GM19452 (cell line): ENCODE measurements around the gene JAG2.

Experiments
- ATAC-seq: cut with Tn5 transposase; IDR thresholded peaks from one replicate; pipeline ENCODE4 v1.9.1; 2021; ENCODE audit not compliant: unreplicated experiment

JAG2 gene

DNA sequence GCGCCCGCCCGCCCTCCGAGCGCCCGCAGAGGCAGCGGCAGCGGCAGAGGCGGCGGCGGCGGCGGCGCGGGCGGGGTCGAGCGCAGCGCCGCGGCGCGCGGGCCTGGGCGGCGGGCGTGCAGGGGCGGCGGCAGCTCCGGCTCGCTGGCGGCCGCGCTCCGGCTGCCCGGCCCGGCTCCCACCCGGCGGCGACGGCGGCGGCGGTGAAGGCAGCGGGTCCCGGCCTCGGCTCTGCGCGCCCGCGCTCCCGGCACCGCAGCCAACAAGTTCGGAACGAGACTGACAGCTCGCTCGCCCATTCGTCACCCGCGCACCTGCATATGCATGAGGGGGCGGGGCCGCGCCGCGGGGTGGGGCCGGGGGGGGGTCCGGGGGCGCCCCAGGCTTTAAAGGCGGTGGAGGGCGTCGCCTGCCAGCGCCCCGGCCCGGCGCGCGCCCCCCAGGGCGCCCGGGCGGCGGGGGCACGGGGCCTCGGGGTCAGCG is at the start of gene JAG2:
Gene JAG2, minus strand, starts transcription at position 281 of the 483 bp plus-strand sequence. CDS start 356 bp downstream, outside the sequence.
- ATAC-seq: no peak

DNA sequence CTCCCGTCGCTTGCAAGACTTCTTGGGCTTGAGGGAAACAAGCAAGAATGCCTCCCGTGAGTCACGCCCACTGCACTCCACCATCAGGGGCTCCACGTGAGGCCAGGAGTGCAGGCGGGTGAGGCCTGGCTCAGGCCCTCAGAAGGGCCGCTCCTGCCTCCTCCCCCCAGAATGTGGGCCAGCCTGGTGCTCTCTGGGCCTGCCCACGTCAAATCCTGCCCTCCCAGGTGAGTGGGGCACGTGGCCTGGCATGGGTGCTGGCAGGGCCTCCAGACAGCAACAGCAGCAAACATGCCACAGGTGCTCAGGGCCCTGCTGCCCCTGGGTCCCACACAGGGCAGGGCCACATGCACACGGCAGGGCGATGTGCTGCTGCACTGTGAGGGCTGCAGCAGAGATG is 49.2 kb upstream of the JAG2 start:
- ATAC-seq: no peak

DNA sequence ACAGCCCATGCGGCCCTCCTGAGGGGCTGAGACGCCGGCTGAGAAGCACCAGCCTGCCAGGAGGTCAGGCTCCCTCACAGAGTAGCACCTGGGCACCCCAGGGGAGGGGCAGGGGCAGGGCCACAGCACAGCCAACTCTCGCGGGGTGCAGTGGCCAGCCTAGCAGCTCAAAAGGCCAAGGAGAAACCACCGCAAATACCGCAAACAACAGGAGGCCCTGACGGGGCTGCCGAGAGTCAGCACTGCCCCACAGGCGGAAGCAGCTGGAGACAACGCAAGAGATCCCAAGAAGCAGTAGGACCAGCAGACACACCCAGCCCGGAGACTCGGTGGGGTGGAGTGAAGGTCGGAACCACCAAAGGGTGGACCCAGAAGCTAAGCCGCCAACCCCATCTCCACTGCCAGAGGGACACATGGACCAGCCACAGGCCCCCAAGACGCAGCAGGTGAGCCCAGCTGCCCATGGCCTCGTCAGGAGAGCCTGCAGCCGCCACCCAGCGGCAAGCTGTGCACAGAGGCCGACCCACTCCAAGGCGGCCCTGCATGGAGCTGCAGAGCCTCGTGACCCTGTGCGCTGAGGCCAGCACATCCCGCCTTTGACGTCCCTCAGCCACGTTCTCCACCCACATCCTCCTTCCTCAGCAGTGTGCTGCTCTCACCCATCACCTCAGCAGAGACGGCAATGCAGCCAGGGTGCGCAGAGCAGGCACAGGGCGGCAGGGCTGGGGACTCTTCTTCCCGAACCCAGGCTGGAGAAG is 48.1 kb upstream of the JAG2 start:
- ATAC-seq: no peak

DNA sequence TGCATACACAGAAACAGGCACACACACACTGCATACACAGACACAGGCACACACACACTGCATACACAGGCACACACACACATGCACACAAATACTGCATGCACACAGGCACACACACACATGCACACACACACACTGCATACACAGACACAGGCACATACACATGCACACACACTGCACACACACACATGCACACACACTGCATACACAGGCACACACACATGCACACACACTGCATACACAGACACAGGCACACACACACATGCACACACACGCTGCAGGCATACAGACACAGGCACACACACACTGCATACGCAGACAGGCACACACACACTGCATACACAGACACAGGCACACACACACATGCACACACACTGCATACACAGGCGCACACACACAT is 47.0 kb upstream of the JAG2 start:
- no peak for ATAC-seq

DNA sequence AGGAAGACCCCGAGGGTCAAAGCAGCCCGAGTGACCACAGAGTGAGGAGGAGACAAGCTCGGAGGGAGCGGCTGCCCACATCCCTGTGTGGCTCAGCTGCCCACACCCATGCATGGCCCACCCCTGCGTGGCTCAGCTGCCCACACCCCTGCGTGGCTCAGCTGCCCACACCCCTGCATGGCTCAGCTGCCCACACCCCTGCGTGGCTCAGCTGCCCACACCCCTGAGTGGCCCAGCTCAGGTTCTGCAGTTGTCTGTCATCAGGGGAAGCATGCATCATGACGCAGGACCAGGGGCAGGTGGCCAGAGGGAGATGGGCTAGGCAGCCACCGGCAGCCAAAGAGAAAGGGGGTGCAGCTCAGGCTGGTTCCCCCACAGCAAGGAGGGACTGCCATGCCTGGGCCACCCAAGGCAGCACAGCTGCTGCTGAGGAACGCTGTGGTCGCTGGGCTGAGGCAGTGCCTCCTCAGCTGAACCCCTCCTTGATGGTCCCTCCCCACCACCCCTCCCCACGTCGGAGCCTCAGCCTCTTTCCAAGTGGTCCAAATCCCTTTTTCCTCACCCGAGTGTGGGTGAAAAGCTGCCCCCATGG is 45.8 kb upstream of the JAG2 start:
- ATAC-seq: no peak

DNA sequence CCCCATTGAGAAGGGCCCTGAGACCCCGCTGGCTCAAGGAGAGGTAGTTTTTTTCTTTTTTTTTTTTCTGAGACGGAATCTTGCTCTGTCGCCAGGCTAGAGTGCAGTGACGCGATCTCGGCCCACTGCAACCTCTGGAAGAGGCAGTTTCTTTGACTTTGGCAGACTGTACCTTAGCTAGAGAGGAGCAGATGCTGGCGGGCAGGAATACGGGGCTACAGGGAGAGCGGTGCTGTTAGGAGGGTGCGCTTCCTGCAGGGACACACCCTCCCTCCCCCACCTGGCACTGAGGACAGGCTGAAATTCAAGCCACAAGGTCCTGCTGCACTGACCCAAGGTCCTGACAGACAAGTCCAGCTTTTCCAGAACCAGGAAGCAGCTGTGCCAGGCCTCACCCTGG is 44.8 kb upstream of the JAG2 start:
- no peak for ATAC-seq

DNA sequence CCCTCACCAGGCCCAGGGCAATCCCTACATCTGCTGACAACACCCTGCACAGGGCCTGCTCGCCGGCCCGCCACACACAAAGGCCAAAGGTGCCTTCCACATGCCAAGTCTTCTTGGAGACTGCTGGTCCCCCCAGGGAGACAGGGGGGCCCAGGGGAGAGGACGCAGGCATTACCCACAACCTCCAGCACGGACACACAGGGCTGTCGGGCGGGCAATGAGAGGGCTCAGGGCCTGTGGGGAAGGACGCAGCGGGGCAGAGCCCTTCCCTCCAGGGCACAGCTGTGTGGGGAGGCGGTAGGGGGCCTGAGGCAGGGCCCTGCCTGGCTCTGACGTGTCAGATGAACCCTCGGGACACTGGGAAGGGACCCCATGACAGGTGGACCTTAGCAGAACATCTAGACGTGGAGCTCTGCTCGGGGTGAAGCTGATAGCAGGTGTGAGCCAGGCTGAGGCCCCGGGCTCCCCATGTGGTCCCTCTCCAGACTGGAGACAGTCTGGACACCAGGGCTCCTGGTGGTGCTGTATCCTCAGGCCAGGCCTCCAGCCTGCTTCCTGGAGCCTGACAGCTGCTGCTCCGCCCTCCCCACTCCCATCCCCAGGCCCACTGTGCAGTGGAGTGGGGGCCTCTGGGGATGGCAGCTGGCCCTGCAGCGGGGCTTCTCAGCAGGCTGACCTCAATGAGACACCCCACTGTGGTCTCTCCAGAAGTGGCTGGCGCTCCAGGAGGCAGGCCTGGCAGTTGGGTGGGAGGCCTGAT is 44.1 kb upstream of the JAG2 start:
- ATAC-seq: no peak

DNA sequence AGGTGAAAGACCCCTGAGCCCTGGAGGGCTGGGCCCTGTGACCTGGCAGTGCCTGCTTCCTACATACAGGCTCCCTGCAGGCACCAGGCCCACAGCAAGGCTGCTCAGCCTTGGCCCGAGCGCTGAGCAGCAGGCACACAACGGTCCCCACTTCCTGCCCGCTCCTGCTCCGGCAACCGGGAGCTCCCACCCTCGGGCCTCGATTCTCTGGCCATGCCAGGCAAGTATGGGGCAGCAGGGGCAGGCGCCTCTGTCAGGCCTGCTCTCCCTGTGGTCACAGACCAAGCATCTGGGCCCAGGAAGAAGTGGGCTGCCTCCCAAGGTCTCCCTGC is 43.1 kb upstream of the JAG2 start:
- ATAC-seq: no peak

DNA sequence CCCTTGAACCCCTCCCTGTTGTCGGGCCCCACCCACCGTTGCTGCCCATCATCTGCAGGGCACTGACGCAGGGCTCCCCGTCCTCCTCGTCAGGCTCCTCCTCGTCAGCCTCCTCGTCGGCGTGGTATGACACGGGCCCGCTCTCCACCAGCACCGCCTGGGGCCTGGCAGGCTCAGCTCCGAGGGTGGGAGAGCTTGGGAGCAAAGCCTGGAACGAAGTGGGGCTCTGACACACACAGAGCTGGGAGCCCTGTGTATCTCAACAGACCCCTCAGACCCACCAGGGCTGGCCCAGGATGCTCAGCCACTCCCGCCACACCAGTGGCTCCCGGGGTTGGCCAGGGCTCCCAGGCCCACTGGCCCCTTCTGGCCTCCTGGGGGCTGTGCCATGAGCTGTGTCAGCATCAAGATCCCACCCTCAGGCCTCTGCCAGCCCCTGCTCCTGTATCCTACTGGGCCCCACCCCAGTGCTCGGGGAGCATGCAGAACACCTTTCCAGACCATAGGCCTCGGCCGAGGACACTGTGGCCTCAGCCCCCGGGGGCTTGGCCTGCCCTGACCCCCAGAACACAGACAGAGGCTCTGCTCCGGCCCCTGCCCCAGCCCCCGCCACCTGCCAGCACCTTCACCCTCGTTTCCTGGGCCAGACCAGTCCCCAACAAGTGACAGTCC is 42.6 kb upstream of the JAG2 start:
- no peak for ATAC-seq

DNA sequence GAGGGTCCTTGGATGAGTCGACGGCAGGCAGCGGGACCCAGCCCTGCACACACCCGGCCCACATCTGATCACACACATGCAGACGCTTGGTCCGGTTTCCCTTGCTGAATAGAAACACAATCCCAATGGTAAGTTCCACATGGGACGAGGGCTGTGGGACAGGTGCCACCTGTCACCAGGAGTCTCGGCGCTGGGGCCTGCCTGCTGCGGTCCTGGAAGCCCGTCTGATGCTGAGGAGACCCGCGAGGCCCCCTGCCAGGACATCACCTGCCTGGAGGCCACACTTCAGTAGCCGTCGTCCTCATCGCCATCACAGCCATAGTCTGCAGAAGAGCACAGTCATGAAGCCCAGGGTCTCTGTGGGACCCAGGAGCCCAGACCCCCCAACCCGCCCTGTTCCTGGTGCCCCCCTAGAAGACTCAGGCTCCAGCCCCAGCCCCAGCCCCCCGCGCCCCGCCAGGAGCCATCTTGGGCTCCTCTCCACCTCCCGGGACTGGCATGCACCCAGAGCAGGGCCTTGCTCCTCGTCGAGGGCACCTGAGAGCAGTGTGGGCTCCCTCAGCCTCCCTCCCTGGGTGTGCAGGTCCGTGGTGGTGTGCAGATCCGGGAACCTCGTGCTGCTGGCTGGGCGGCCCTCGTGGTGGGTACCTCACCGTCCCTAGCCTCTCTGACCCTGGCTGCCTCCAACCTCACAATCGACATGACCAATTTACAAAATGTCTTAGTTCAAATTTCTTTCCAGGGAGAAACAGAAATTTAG is 41.9 kb upstream of the JAG2 start:
- ATAC-seq: no peak

DNA sequence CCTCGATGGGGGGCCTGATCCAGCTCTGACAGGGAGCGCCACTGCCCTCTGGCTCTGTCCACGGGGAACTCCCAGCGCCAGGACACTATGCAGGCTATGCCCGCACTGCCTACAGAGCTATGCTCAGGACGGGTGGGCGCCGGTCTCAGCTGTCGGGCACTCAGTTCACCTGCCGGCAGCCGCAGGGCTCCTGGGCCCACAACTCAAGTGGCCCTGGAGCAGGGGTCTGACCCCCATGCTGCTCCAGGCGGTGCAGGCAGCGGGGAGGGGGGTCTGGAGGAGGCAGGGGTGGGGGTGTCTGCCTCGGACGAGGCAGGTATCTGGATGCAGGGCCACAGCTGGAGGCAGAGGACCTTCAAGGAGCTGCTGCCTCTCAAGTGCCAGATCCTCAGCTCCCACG is 41.1 kb upstream of the JAG2 start:
- ATAC-seq: no peak

DNA sequence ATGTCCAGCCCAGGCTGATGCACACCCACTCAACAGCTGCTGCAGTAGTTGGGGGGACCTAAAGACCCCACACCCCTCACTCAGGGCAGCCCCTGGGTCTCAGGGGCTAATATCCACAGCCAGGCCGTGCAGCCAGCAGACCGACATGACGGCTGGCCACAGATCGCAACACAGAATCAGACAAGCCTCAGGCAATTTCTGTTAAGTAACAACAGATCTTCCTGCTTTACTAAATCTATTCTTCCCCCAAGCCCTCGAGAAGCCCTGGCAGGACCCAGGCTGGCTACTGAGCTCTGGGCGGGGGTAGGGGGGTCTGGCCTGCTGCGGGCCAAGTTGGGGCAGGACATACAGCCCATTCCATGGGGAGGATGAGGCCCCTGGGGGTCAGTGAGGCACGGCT is 40.5 kb upstream of the JAG2 start:
- ATAC-seq: no peak

DNA sequence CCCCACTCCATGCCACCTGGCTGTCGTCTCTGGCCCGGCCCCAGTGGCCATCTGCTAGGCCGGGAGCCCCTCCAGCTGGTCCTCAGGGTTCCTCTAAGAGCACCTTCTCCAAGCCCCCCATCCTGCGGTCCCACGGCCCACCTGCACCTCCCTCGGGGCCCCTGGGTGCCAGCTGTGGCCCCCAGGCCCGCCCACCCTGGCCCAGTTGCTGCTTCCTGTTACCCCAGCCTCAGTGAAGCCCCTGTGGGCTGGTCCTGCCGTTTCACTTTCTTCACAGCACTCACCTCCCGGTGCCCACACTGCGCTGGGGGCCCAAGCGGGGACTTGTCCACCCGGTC is 40.1 kb upstream of the JAG2 start:
- no peak for ATAC-seq

DNA sequence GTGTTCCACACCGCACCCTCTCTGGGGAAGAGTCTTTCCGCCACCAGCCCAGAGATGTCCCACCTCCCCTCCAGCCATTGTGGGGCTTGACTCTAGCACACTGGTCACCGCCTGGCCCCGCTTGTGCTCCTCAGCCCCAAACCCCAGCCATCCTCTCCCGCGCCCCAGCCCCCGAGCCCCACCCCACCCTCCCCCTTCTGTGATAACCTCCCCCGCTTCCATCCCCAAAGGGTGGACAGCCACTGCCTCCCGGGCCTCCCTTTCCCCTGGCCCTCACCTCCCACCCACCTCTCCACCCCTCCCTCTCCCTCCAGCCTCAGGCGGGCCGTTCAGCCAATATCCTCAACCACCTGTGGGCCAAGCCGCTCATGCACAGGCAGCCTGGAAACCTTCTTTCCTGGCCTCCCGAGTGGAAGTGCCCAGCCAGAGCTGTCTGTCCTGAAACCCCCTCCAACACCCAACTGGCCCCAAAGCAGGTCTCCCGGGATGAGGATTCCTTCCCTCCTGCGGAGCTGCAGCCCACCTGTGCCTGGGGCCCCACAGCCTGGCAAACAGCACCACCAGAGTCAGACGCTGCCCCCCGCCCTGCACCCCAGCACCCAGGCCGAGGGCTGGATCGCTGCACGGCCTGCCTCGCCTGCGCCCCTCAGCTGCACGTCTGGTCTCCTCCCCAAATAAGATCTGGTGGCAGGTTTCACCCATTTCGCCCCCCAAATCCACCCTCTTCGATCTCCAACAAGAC is 39.6 kb upstream of the JAG2 start:
- ATAC-seq: no peak

DNA sequence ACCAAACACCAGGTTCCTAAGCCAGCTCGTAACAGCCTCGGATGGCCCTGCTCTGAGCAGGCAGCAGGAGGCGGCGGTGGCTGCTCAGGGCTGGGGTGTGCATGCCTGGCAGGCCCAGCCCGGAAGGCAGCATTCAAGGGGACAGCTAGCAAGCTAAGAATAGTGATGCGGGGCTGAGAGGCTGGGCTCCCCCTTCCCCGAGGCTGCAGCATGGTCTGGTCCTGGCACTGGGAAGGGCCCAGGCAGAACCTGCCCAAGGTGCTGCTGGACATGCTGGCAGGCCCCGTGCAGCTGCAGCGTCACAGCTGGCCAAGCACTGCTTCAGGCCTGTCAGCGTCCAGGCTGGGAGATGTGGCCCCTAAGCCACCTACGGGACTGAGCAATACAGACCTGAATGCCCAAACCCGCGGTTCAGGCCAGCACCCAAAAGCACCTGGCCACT is 38.9 kb upstream of the JAG2 start:
- no peak for ATAC-seq

DNA sequence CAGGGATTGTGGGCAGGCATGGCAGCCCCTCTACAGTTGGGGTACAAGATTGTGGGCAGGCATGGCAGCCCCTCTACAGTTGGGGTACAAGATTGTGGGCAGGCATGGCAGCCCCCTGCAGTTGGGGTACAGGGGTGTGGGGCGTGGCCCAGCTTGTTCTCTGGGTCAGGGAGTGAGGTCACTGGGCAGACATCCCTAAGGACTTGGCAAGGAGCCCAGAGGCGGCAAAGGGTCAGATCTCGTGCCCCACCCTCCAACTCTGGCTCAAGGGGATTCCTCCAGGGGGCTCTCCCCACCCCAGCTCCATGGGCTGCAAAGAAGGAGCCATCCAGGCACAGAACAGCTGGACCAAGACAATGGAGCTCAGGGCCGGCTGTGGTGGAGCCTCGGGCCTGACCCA is 38.3 kb upstream of the JAG2 start:
- ATAC-seq: no peak

DNA sequence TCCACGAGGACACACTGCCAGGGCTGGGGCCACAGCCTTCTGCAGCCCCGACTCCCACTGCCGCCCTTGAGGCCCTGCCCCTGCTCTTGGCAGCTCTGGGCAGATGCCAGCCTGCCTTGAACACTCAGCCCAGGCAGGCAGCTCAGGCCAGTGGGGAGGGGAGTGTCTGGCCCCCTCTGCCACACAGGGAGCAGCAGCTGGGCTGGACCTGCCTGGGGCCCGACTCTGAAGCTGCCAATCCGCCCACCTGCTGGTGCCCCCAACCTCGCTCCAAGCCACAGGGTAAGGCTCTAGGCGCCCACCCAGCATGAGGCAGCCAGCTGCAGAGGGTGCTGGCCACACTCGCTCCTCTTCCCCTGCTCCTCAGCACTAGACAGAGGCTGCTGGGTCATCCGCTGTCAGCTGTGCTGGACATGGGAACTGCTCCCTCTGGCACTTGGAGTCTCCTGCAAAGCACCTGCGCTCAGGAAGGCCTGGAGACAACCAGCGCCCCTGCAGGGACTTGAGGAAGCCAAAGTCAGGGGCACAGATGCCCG is 37.2 kb upstream of the JAG2 start:
- no peak for ATAC-seq

DNA sequence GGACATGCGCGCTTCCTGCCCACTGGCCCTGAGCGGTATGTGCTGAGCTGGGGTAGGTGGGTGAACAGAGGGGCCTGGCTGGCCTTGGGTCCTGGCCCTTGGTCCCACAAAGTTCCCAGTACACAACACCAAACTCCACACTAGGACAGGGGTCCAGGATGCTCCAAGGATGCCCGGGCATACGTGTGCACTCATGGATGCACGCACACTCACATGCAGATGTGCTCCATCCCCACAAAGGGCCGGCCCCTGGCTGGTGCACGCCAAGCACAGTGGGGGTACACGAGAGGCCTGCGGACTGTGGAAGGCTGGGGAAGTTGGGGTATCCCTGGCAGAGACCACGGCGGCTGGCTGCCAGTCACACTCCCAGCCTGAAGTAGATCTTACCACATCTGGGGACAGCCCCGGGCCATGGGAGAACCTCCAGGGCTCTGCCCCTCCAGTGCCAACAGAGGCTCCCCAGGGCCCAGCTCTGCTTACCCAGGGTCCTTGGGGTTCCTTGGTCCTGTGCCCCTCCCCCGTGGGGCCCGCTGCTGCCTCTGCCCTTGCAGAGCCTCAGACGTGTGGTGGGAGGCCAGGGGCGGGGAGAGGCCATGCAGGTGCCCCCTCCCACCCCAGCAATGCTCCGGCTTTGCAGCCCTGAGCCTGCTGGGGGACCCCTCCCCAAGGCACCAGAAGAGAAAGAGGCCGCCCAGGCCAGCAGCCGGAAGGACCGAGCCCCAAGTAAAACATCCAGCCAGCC is 36.5 kb upstream of the JAG2 start:
- ATAC-seq: no peak

DNA sequence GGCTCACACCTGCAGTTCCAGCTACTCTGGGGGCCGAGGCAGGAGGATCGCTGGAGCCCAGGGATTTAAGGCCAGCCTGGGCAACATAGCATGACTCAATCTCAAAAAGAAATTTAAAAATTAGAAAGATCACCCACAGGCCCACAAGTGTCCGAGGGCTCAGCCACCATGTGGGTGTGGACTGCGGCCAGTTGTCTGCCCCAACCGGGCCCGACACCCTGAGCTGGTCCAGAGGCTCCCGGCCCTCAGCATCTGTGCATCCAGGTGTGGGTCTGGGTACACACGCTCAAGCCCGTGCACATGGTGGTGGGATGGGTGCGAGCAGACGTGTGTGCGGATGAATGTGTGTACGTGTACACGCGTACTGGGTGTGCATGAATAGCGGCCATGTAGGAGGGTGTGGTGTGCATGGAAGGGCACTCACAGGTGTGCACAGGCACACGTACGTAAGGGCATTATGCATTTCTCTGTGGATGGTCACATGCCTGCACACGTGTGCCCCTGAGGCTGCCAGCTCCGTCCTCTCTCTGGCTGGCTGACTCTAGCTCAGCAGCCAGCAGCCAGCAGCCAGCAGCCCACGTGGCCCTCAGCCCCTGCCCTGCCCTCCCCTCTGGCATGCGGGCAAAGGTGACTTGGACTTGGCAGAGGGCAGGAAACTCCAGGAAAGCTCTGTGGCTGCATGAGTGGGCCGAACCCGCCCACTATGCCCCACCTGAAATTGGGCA is 35.8 kb upstream of the JAG2 start:
- no peak for ATAC-seq
